DND-41 (cell line): ENCODE results near the gene SLC12A8.

Source experiments
- CTCF ChIP-seq: IDR thresholded peaks from 2 replicates; pipeline ENCODE4 v1.5.1; 2012; ENCODE audit warnings: borderline replicate concordance, low read length, moderate library complexity, mild to moderate bottlenecking; ENCODE audit not compliant: poor library complexity, severe bottlenecking; ENCODE audit errors: extremely low read depth
- EZH2 ChIP-seq: IDR thresholded peaks from 3 replicates; pipeline ENCODE4 v1.6.1; 2012; ENCODE audit warnings: borderline replicate concordance, low read depth, mild to moderate bottlenecking, moderate library complexity, low read length, inconsistent platforms; ENCODE audit not compliant: severe bottlenecking

- TF ChIP-seq CTCF (no peak), EZH2 (no peak)
Measured at GRCh38 chr3:125136966-125137357, 75.6 kb downstream of the SLC12A8 start.
